Stimulated activated CD8-positive, alpha-beta memory T cell treated with anti-CD3 and anti-CD28 coated beads, Interleukin-12 subunit alpha, Interleukin-12 subunit beta, amount 100 ng/mL, for 1 hour (primary cell): ENCODE data around the gene PPP2R3B.
"Not testable (repeated sequence)": the region's sequence is repeated elsewhere in the genome, so short reads cannot be mapped to it uniquely, and the experiment has no call there.

Experiments
- DNase-seq: peaks from one replicate; pipeline ENCODE4 v3.0.0-alpha.2; 2020; ENCODE audit warnings: low read depth

PPP2R3B gene, protein sequence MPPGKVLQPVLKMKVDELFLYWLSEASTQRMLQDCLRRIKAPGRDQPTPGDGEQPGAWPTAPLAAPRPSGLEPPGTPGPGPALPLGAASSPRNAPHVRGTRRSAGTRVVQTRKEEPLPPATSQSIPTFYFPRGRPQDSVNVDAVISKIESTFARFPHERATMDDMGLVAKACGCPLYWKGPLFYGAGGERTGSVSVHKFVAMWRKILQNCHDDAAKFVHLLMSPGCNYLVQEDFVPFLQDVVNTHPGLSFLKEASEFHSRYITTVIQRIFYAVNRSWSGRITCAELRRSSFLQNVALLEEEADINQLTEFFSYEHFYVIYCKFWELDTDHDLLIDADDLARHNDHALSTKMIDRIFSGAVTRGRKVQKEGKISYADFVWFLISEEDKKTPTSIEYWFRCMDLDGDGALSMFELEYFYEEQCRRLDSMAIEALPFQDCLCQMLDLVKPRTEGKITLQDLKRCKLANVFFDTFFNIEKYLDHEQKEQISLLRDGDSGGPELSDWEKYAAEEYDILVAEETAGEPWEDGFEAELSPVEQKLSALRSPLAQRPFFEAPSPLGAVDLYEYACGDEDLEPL

GRCh38 chrX:386768-387575, at the start of gene PPP2R3B:
TSS of gene PPP2R3B (minus strand) at chrX:386907. CDS start at chrX:386691, 216 bp downstream.
- peak; percentile 99 for DNase-seq

DNA sequence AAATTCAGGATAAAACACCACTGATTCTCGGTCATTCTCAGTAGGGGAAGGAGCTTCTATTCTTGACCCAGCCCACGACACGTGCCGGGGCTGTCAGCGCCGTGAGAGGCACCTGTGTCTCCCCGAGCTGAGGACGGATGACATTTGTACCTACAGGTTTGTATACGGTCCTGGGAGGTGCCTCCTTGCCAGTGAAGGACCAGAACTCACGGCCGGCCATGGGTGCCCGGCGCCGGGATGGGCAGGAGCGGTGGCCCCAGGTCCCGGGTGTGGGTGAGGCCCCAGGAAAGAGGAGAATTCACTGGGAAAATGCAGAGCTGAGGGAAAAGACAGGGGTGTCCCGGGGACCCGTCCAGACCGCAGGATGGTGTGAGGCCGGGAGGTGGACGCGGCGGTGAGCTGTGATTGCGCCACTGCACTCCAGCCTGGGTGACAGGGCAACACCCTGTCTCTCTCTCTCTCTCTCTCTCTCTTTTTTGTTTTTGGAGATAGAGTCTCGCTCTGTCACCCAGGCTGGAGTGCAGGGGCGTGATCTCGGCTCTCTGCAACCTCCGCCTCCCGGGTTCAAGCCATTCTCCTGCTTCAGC, 48.9 kb upstream of the PPP2R3B start:
- no peak for DNase-seq

- no peak for DNase-seq
Observed at GRCh38 chrX:434946-435345, 48.2 kb upstream of the PPP2R3B start.

DNA sequence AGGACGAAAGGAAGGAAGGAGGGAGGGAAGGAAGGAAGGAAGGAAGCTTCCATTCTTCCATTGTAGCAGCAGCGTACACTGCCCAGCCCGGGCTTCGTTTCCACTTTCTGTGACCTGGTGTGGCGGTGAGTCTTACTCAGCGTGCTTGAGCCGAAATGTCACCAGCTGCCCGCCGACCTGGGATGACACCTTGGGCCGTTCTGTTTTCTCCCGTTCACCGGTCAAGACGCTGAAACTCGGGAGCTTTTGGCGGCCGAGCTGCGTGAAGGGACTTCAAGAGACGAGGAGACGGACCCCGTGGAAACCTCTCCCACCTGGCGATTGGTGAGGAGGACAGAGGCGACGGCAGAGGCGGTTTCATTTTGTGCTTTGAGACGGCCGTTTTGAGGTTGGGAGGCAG, 47.1 kb upstream of the PPP2R3B start:
- no peak for DNase-seq

DNA sequence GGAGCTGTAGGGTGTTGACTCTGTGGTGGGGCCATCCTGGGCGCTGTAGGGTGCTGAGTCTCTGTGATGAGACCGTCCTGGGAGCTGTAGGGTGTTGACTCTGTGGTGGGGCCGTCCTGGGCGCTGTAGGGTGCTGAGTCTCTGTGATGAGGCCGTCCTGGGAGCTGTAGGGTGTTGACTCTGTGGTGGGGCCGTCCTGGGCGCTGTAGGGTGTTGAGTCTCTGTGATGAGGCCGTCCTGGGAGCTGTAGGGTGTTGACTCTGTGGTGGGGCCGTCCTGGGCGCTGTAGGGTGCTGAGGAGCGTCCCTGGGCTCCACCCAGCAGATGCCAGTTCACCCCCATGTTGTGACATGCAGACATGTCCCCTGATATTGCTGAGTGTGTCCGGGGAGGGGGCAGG, 46.0 kb upstream of the PPP2R3B start:
- DNase-seq: not testable (repeated sequence)

DNA sequence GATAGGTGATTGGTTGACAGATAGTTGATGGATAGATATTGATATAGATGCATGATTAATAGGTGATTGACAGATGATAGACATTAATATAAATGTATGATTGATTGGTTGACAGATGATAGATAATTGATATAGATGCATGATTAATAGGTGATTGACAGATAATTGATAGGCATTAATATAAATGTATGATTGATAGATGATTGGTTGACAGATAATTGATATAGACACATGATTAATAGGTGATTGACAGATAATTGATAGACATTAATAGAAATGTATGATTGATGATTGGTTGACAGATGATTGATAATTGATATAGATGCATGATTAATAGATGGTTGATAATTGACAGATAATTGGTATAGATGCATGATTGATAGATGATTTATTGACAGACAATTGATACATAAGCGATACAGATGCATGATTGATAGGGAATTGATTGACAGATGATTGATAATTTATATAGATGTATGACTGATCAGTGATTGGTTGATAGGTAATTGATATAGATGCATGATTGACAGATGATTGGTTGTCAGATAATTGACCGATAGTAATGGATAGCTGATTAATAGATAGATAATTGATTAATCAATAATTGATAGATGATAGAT, 44.9 kb upstream of the PPP2R3B start:
- no peak for DNase-seq

DNA sequence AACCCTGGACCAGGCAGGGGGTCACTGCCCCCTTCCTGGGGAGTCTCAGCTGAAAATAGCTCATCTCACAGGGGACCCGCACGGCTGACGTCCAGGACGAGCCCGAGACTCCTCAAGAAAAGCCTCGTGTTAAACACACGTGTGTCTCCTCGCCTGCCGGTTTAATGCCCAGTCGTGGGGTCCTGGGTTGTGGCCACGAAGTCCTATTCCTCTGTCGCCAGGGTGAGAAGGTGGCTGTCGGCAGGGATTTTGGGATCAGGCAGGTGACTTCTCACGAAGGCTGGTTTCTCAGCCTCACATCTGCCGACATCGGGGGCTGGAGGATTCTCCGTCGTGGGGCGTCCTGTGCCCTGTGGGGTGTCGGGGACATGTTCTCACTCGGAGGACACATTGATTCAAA, 44.3 kb upstream of the PPP2R3B start:
- no peak for DNase-seq

- no peak for DNase-seq
Observed at GRCh38 chrX:429266-429825, 42.6 kb upstream of the PPP2R3B start.

- no peak for DNase-seq
Observed at GRCh38 chrX:427812-428725, 41.4 kb upstream of the PPP2R3B start.

GRCh38 chrX:426881-427280, 40.2 kb upstream of the PPP2R3B start:
- no peak for DNase-seq

GRCh38 chrX:425056-425455, 38.3 kb upstream of the PPP2R3B start:
- no peak for DNase-seq

DNA sequence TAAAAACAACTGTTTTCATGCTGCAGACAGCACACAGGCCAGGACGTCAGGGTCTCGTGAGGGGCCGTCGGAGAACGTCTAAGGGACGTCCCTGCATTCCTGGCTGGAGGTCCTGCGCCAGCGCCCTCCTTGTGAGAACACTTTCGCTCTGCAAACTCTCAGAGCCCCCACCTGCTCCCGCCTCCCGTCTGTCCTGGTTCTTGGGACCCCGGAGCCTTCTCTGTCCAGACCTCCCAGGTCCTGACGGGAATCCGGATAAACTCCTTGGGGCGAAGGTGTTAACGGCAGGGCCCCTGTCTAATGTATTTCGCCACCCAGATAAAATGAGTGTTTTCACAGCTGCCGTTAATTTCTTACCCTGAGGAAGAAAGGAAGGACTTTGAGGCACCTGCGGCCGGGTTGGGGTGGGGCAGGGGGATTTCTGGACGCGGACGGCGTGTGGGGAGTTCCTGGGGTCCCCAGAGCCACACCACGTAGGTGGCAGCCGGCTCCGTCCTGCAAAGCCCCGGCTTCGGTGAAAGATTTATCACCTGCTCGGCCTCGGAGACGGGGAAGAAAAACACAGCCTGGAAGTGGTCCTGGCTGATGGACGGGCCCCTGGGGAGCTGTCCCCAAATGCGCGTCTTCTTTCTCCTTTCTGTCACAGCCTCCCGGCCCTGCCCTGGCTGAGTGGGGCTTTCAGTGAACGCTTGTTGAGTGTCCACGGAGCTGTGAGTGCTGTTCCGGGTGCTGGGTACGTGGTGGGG, 35.1 kb upstream of the PPP2R3B start:
- no peak for DNase-seq

- DNase-seq: no peak
Observed at GRCh38 chrX:420496-421223, 34.0 kb upstream of the PPP2R3B start.

- DNase-seq: no peak
Observed at GRCh38 chrX:418927-419729, 32.4 kb upstream of the PPP2R3B start.

GRCh38 chrX:415498-415897, 28.8 kb upstream of the PPP2R3B start:
- not testable (repeated sequence) for DNase-seq

DNA sequence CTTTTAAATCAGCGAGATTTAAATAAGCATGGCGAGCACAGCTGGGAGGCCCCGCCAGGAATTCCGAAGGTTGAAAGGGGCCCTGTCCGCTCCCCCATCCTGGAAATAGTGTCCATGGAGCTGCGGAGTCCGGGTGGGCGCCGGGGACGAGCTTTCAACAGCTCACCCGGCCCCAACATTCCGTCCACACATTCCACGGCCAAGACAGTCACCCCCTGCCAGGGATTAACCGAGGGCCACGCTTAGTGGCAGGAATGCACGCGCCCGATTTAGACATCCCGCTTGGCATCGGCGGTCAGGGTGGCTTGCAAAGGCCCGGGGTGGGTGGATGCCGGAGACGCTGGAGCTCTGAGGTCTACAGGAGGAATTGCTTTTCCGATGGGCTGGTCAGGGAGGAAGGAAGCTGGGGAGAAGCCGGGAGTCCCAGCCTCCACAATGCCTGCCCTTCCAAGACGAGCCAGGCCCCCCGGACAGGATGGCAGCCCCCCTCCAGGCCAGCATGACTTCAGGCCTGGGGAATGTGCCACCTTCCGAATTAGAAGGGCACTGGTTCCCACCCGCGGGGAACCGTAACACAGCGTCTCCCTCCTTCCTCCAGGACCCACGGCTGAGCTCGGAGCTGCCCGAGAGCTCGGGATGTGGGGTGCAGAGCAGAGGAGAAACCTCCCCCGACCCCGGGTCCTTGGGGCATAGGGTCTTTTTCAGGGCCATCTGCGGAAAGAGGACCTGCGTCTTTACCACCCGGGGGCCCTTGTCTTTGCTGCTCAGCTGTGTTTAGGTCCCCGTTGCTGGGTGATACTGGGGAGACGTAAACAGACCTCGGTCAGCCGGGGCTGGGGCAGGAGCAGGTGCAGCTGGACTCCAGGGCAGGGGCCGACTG, 26.9 kb upstream of the PPP2R3B start:
- DNase-seq: no peak

- no peak for DNase-seq
Observed at GRCh38 chrX:410296-410695, 23.6 kb upstream of the PPP2R3B start.
